Fibroblast of gingiva (primary cell): Measurements from ENCODE around the gene BEGAIN.
"Not testable (repeated sequence)": the region's sequence is repeated elsewhere in the genome, so short reads cannot be mapped to it uniquely, and the experiment has no call there.

Source experiments
- DNase-seq: peaks from one replicate; pipeline ENCODE4 v3.0.0-alpha.2; 2011; ENCODE audit warnings: low read depth

BEGAIN gene

GRCh38 chr14:100523131-100523842 is 63.9 kb downstream of the BEGAIN start:
- peak; percentile 0 for DNase-seq

DNA sequence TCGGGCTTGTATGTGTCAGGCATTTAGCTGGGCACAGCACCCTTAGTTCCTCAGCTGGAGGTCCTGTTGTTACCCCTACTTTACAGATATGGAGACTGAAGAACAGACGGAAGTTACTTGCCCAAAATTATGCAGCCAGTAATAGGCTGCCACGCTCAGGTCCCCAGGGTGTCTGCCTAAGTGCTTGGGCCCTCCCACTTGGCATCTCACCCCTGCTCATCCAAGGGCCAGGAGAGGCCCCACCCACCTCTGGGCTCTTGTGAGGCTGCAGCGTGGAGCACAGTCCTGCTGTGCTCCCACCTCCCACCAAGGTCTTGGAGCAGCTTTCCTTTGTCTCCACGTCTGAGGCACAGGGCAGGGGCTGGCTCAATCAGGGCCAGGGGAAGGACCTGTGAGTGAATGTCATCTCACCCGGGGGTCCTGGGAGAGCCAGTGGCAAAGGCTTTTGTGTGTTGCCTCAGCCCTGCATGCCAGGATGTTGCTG is 64.6 kb downstream of the BEGAIN start:
- DNase-seq: peak; percentile 1

GRCh38 chr14:100506053-100506452 is 81.2 kb downstream of the BEGAIN start:
- not testable (repeated sequence) for DNase-seq

DNA sequence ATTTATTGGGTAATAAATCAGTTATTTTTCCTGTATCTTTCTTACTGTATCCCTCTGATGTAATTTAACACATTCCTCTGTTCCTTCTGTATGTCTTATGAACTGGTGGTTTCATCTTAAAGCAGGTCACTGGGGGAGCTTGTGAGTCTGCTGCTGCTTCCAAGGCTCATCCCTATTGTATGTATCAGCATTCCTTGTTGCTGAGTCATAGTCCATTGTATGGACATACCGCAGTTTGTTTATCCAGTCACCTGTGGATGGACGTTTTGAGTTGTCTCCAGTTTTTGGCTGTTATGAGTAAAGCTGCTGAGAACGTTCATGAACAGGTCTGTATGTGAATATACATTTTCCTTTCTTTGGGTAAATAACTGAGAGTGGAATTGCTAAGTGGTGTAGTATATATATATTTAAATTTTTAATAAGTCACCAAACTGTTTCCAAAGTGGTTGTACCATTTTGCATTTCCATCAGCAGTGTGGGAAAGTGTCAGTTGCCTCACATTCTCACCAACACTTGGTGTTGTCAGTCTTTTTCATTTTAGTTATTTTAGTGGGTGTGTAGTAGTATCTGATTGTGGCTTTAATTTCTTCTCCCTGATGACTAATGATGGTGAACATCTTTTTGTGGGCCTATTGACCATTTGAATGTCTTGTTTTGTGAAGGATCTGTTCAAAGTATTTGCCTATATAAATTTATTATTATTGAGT is 82.7 kb downstream of the BEGAIN start:
- DNase-seq: no peak

GRCh38 chr14:100503251-100503650 is 84.0 kb downstream of the BEGAIN start:
- no peak for DNase-seq

GRCh38 chr14:100502622-100503220 is 84.5 kb downstream of the BEGAIN start:
- no peak for DNase-seq

- no peak for DNase-seq
Observed at GRCh38 chr14:100500128-100500527, 87.1 kb downstream of the BEGAIN start.

DNA sequence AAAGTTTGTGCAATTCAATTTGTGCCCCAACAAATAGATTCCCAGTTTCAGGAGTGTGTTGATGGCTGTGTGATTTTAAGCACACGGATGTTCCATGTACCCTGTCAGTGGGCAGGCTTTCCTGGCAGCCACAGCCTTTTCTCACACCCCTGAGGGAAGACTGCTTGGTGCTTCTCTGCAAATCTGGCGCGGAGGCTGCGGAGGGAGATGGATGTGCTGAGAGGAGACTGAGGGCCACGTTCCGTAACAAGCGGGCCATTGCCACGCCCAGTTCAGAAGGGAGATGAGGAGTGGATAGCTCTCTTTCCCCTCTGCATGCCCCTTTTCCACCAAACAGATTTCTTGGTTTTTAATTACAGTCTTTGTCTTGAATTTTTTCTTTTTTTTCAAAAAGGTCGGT is 89.1 kb downstream of the BEGAIN start:
- no peak for DNase-seq

GRCh38 chr14:100495917-100496316 is 91.3 kb downstream of the BEGAIN start:
- DNase-seq: no peak

GRCh38 chr14:100494645-100495044 is 92.6 kb downstream of the BEGAIN start:
- DNase-seq: no peak

DNA sequence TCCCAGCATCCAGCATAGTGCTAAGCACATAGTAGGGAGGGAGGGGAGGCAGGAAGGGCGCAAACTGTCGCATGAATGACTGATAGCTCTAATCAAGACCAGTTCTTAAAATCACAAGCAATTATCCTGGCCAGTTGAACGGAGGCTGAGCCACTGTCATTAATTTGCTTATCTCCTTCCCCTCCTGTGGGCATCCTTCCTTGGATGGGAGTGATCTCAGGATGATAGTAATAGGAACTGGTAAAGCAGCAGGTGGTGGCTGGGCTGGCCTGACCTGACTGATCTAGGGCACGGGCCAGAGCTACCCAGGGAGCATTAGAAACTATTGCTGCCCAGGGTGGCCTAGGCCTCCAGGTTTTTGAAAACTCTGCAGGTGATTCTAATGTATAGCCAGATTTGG is 97.0 kb downstream of the BEGAIN start:
- no peak for DNase-seq

GRCh38 chr14:100488057-100488456 is 99.2 kb downstream of the BEGAIN start:
- no peak for DNase-seq

DNA sequence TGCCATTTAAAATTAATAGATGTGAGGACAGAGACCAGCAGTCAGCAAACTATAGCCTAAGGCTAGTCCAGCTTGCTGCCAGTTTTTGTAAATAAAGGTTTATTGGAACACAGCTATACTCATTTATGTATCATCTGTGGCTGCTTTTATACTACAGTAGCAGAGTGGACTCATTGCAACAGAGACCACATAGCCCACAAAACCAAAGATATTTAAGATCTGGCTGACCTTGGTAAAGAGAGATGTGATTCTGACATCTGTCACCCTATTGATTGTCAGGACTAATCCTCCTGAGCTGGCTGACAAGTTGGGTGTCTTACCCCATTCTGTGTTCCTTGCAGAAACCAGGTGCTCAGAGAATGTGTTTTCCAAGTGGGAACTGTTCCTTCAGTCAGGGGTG is 99.9 kb downstream of the BEGAIN start:
- no peak for DNase-seq
